Measurements from ENCODE around the gene SEC62. TPM values are rescaled to one million over a fixed set of nuclear protein-coding genes. Genes with fewer than 3 reads are reported as not detected.

The SEC62 gene
- total and polyA plus RNA-seq, 5 donors from 2014 or later: 78.7 to 193 (median 138) TPM

DNA sequence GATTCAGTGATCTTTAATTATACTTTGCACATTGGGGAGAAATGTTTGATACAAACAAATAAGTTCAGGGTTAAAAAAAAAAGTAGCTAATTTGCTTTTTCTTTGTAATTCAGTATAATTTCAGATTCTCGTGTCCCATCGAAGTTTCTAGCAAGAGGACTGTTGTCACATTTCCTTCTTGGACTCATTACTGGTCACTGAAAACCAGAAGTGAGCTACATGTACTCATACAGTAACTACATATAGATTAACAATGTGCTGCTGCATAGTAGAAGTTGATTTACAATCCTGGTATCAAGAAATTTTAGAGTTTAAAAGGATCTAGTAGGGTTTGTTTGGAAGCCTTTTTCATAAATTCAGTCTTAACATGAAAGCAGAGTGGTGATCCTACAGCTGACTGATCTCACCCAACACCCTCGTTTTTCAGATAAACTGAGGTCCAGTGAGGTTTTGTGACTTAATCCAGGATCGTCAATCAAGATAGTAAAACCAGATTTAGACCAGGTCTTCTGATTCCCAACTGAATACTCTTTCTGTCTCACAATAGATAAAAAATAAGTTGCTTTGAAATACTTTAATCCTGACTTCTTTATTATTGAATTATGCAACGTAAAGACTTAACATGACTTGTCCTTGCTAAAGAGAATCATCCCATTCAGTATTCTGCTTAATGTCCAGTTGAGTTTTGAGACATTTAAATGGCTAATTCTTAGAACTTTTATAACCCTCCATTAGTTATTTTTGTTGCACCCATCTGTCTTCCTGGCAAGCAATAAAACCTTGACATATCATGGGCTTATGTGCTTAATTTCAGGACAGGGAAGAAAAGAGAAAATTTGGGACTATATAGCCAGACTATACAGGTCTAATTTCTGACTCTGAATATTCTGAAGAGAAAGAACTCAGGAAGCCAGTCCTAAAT, 2.8 kb downstream of the SEC62 start:
- ATAC-seq (ENCODE audit: low read depth in 2 of 2) (no peak), DNase-seq (no peak)
- Histone ChIP-seq H3K4me3 (ENCODE audit: low read depth, low read length) (peak overlapping the region; percentile 93), H3K36me3 (ENCODE audit: control insufficient read depth, insufficient read depth, low read length) (peaks cover 12% of the 10 kb centered on the region), H3K4me1 (ENCODE audit: control insufficient read depth, insufficient read depth, low read length, poor library complexity, severe bottlenecking) (peaks cover 42% of the 10 kb centered on the region), H3K9me3 (ENCODE audit: control insufficient read depth in 2 of 2, low read length in 2 of 2) (no peaks in the 10 kb centered on the region), H3K27ac (ENCODE audit: insufficient read depth, low read length, poor library complexity, severe bottlenecking) (no peak overlapping the region), H3K27me3 (ENCODE audit: control insufficient read depth, insufficient read depth, low read length) (no peaks in the 10 kb centered on the region)
- Mint-ChIP-seq H3K27ac (peak overlapping the region in 2 of 3 donors; percentile 39 to 99), H3K27me3 (no peaks in the 10 kb centered on the region), H3K4me1 (peaks cover 39 to 82% (median 67%) of the 10 kb centered on the region in 4 donors), H3K9me3 (no peaks in the 10 kb centered on the region), H3K4me3 (peak overlapping the region; percentile 53 to 100 (median 92)), H3K36me3 (peaks cover 3% of the 10 kb centered on the region)

DNA sequence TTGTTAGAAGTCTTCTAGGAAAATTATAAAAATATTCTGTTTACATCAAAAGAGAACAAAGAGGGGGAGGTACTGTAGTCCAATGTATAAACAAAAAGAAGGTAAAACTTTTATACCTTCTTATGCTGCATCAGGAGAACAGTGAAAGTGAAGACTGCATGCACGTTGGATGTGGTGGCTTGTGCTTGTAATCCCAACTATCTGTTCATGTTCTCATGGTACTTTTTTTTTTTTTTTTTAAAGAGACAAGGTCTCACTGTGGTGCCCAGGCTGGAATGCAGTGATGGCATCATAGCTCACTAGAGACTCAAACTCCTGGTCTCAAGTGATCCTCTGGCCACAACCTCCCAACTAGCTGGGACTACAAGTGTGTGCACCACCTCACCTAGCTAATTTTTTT, 4.2 kb downstream of the SEC62 start:
- peaks cover 43 to 76% (median 67%) of the 10 kb centered on the region in 4 donors for H3K4me1 Mint-ChIP-seq
- H3K4me3 Mint-ChIP-seq: no peak overlapping the region
- H3K9me3 Mint-ChIP-seq: no peaks in the 10 kb centered on the region
- Histone ChIP-seq H3K36me3 (ENCODE audit: control insufficient read depth, insufficient read depth, low read length) (peaks cover 20% of the 10 kb centered on the region), H3K27me3 (ENCODE audit: control insufficient read depth, insufficient read depth, low read length) (no peaks in the 10 kb centered on the region), H3K4me1 (ENCODE audit: control insufficient read depth, insufficient read depth, low read length, poor library complexity, severe bottlenecking) (peaks cover 38% of the 10 kb centered on the region), H3K27ac (ENCODE audit: insufficient read depth, low read length, poor library complexity, severe bottlenecking) (peak overlapping the region; percentile 17), H3K4me3 (ENCODE audit: low read depth, low read length) (no peak overlapping the region), H3K9me3 (ENCODE audit: control insufficient read depth in 2 of 2, low read length in 2 of 2) (no peaks in the 10 kb centered on the region)
- no peaks in the 10 kb centered on the region for H3K27me3 Mint-ChIP-seq
- ATAC-seq (ENCODE audit: low read depth in 2 of 2) (no peak), DNase-seq (no peak)
- no peak overlapping the region for H3K27ac Mint-ChIP-seq
- H3K36me3 Mint-ChIP-seq: peaks cover 8% of the 10 kb centered on the region

DNA sequence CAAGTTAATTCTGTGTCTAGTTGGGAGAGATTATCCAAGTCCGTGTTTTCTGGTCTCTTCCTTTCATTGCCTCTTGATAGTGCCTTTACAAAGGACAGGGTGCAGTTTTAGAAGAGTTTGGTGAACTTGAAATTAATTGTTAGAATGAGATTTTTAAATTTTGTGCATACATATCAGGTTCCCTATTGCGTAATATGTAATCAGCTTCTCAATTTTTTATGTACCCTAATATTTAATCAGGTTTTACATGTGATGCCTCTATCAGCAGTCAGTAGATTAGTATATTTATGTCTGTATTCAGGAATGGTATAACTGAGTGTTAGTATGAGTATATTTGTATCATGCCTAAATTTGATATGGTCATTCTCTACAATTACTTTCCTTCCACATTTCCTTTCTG, 4.9 kb downstream of the SEC62 start:
- Mint-ChIP-seq H3K4me3 (peak overlapping the region in 2 of 4 donors; percentile 7 to 17), H3K9me3 (no peaks in the 10 kb centered on the region), H3K27me3 (no peaks in the 10 kb centered on the region), H3K27ac (peak overlapping the region in 1 of 3 donors; percentile 2), H3K4me1 (peaks cover 37 to 73% (median 63%) of the 10 kb centered on the region in 4 donors), H3K36me3 (peaks cover 14% of the 10 kb centered on the region)
- peaks cover 33% of the 10 kb centered on the region for H3K4me1 ChIP-seq (ENCODE audit: control insufficient read depth, insufficient read depth, low read length, poor library complexity, severe bottlenecking)
- DNase-seq (no peak), ATAC-seq (ENCODE audit: low read depth in 2 of 2) (no peak)
- H3K36me3 ChIP-seq (ENCODE audit: control insufficient read depth, insufficient read depth, low read length): peaks cover 26% of the 10 kb centered on the region
- no peaks in the 10 kb centered on the region for H3K27me3 ChIP-seq (ENCODE audit: control insufficient read depth, insufficient read depth, low read length)
- H3K9me3 ChIP-seq (ENCODE audit: control insufficient read depth in 2 of 2, low read length in 2 of 2): no peaks in the 10 kb centered on the region
- no peak overlapping the region for H3K27ac ChIP-seq (ENCODE audit: insufficient read depth, low read length, poor library complexity, severe bottlenecking)
- H3K4me3 ChIP-seq (ENCODE audit: low read depth, low read length): no peak overlapping the region

DNA sequence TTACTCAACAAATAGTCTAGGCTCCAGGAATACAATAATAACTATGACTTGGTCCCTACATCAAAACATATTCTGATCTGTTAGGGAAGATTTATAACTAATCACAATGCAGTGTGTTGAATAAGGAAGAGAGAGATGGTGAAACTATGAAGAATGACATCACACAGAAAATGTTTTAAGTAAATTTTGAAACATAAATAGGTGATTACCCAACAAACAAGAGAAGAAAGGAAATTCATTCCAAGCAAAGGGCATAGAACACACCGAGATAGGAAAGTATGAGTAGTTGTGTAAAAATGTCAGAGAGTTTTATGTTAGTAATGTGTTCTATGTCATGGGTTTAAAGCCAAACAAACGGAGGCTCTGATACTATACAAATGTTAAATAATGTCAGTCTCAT, 13.4 kb downstream of the SEC62 start:
- no peaks in the 10 kb centered on the region for H3K9me3 Mint-ChIP-seq
- peaks cover 51% of the 10 kb centered on the region for H3K36me3 Mint-ChIP-seq
- H3K4me1 ChIP-seq (ENCODE audit: control insufficient read depth, insufficient read depth, low read length, poor library complexity, severe bottlenecking): no peaks in the 10 kb centered on the region
- no peak for DNase-seq
- no peaks in the 10 kb centered on the region for H3K9me3 ChIP-seq (ENCODE audit: control insufficient read depth in 2 of 2, low read length in 2 of 2)
- no peak for ATAC-seq (ENCODE audit: low read depth in 2 of 2)
- H3K4me3 Mint-ChIP-seq: no peak overlapping the region
- no peaks in the 10 kb centered on the region for H3K27me3 Mint-ChIP-seq
- H3K27ac ChIP-seq (ENCODE audit: insufficient read depth, low read length, poor library complexity, severe bottlenecking): no peak overlapping the region
- H3K27ac Mint-ChIP-seq: peak overlapping the region in 1 of 3 donors; percentile 18
- H3K4me3 ChIP-seq (ENCODE audit: low read depth, low read length): no peak overlapping the region
- H3K27me3 ChIP-seq (ENCODE audit: control insufficient read depth, insufficient read depth, low read length): no peaks in the 10 kb centered on the region
- H3K36me3 ChIP-seq (ENCODE audit: control insufficient read depth, insufficient read depth, low read length): peaks cover 92% of the 10 kb centered on the region
- peaks cover 5 to 18% (median 9%) of the 10 kb centered on the region in 4 donors for H3K4me1 Mint-ChIP-seq

DNA sequence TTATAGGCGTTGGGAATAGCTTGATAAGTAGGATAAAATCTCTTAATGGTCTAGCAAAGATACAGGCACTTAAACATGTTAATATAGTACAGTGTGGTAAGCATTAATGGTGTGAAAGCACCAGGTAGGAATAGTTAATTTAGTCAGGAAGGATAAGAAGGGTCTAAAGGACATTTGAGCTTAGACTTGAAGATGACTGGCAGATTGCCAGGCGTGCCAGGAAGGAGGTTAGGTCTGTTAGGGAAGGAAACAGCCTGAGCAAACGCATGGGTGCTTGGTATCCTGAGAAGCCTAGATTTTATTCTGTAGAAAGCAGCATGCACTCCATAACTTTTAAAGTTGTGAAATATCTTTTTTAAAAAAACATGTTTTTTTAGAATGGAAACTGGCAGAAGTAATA, 17.7 kb downstream of the SEC62 start:
- no peak overlapping the region for H3K27ac Mint-ChIP-seq
- peaks cover 0 to 11% (median 5%) of the 10 kb centered on the region in 4 donors for H3K4me1 Mint-ChIP-seq
- no peak overlapping the region for H3K4me3 Mint-ChIP-seq
- Histone ChIP-seq H3K4me3 (ENCODE audit: low read depth, low read length) (no peak overlapping the region), H3K4me1 (ENCODE audit: control insufficient read depth, insufficient read depth, low read length, poor library complexity, severe bottlenecking) (no peaks in the 10 kb centered on the region), H3K27ac (ENCODE audit: insufficient read depth, low read length, poor library complexity, severe bottlenecking) (no peak overlapping the region), H3K9me3 (ENCODE audit: control insufficient read depth in 2 of 2, low read length in 2 of 2) (no peaks in the 10 kb centered on the region), H3K27me3 (ENCODE audit: control insufficient read depth, insufficient read depth, low read length) (no peaks in the 10 kb centered on the region), H3K36me3 (ENCODE audit: control insufficient read depth, insufficient read depth, low read length) (peaks cover 89% of the 10 kb centered on the region)
- no peaks in the 10 kb centered on the region for H3K9me3 Mint-ChIP-seq
- peaks cover 57% of the 10 kb centered on the region for H3K36me3 Mint-ChIP-seq
- DNase-seq (no peak), ATAC-seq (ENCODE audit: low read depth in 2 of 2) (no peak)
- H3K27me3 Mint-ChIP-seq: no peaks in the 10 kb centered on the region

DNA sequence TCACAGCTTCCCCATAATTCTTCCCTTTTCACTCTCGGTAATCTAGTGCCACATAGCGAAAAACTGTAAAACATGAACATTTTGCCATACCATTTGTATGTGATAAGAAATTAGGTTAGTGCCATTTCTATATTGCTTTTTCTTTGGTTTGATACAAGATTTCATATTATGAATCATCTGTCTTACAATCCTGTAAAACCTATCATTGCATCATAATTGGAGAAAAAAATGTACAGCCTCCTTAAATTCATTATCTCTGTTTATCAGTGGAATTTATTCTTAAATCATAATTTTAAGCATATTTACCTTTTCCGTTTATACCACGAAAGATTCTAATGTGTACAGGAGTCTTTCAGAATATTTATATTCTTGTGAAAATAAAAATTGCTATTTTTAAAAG, 23.8 kb downstream of the SEC62 start:
- Histone ChIP-seq H3K4me3 (ENCODE audit: low read depth, low read length) (no peak overlapping the region), H3K27ac (ENCODE audit: insufficient read depth, low read length, poor library complexity, severe bottlenecking) (no peak overlapping the region), H3K27me3 (ENCODE audit: control insufficient read depth, insufficient read depth, low read length) (no peaks in the 10 kb centered on the region), H3K36me3 (ENCODE audit: control insufficient read depth, insufficient read depth, low read length) (peaks cover 76% of the 10 kb centered on the region), H3K4me1 (ENCODE audit: control insufficient read depth, insufficient read depth, low read length, poor library complexity, severe bottlenecking) (no peaks in the 10 kb centered on the region), H3K9me3 (ENCODE audit: control insufficient read depth in 2 of 2, low read length in 2 of 2) (no peaks in the 10 kb centered on the region)
- Mint-ChIP-seq H3K4me1 (peaks cover 0 to 4% (median 0%) of the 10 kb centered on the region in 4 donors), H3K27me3 (no peaks in the 10 kb centered on the region), H3K27ac (no peak overlapping the region), H3K36me3 (peaks cover 30% of the 10 kb centered on the region), H3K9me3 (no peaks in the 10 kb centered on the region), H3K4me3 (no peak overlapping the region)
- no peak for ATAC-seq (ENCODE audit: low read depth in 2 of 2)
- no peak for DNase-seq

DNA sequence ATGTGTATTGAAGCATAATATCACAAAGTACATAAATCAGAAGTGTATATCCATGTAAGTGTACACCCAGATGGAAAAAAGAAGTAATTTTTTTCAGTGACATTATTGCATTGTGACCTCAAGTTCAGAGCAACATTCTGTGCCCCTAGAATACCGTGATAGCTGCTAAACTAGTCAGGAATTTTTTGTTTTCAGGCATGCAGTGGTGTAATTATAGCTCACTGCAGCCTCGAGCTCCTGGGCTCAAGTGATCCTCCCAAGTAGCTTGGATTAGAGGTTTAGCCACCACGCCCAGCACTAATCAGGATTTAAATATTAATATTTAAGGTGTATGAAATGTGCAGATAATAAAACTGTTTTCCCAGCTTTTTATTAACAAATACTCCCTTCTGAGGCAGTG, 25.5 kb downstream of the SEC62 start:
- Mint-ChIP-seq H3K36me3 (peaks cover 21% of the 10 kb centered on the region), H3K9me3 (no peaks in the 10 kb centered on the region), H3K27ac (no peak overlapping the region), H3K4me1 (peaks cover 0 to 8% (median under 1%) of the 10 kb centered on the region in 4 donors), H3K27me3 (no peaks in the 10 kb centered on the region), H3K4me3 (no peak overlapping the region)
- Histone ChIP-seq H3K9me3 (ENCODE audit: control insufficient read depth in 2 of 2, low read length in 2 of 2) (no peaks in the 10 kb centered on the region), H3K36me3 (ENCODE audit: control insufficient read depth, insufficient read depth, low read length) (peaks cover 69% of the 10 kb centered on the region), H3K27ac (ENCODE audit: insufficient read depth, low read length, poor library complexity, severe bottlenecking) (no peak overlapping the region), H3K27me3 (ENCODE audit: control insufficient read depth, insufficient read depth, low read length) (no peaks in the 10 kb centered on the region), H3K4me1 (ENCODE audit: control insufficient read depth, insufficient read depth, low read length, poor library complexity, severe bottlenecking) (no peaks in the 10 kb centered on the region), H3K4me3 (ENCODE audit: low read depth, low read length) (no peak overlapping the region)
- ATAC-seq (ENCODE audit: low read depth in 2 of 2): no peak
- DNase-seq: no peak

DNA sequence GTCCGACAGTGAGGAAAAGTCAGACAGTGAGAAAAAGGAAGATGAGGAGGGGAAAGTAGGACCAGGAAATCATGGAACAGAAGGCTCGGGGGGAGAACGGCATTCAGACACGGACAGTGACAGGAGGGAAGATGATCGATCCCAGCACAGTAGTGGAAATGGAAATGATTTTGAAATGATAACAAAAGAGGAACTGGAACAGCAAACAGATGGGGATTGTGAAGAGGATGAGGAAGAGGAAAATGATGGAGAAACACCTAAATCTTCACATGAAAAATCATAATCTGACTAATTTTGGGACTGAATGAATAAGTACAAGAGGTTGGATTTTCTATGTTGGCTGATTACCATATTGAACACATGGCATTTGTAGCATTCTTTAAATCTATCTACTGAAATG, 26.2 kb downstream of the SEC62 start:
- no peak for ATAC-seq (ENCODE audit: low read depth in 2 of 2)
- H3K27me3 ChIP-seq (ENCODE audit: control insufficient read depth, insufficient read depth, low read length): no peaks in the 10 kb centered on the region
- H3K9me3 ChIP-seq (ENCODE audit: control insufficient read depth in 2 of 2, low read length in 2 of 2): no peaks in the 10 kb centered on the region
- H3K4me1 ChIP-seq (ENCODE audit: control insufficient read depth, insufficient read depth, low read length, poor library complexity, severe bottlenecking): no peaks in the 10 kb centered on the region
- no peak overlapping the region for H3K4me3 ChIP-seq (ENCODE audit: low read depth, low read length)
- peaks cover 0 to 8% (median under 1%) of the 10 kb centered on the region in 4 donors for H3K4me1 Mint-ChIP-seq
- no peaks in the 10 kb centered on the region for H3K27me3 Mint-ChIP-seq
- no peak overlapping the region for H3K4me3 Mint-ChIP-seq
- H3K9me3 Mint-ChIP-seq: no peaks in the 10 kb centered on the region
- no peak for DNase-seq
- H3K27ac ChIP-seq (ENCODE audit: insufficient read depth, low read length, poor library complexity, severe bottlenecking): no peak overlapping the region
- H3K36me3 Mint-ChIP-seq: peaks cover 21% of the 10 kb centered on the region
- H3K36me3 ChIP-seq (ENCODE audit: control insufficient read depth, insufficient read depth, low read length): peaks cover 63% of the 10 kb centered on the region
- peak overlapping the region in 1 of 3 donors; percentile 11 for H3K27ac Mint-ChIP-seq
